ENCODE results near the gene ENDOD1. TPM values are rescaled to one million over a fixed set of nuclear protein-coding genes. Genes with fewer than 3 reads are reported as not detected.

Gene ENDOD1
- total and polyA plus RNA-seq, 2 donors (not counting 1 experiment from before 2014, with no cell fraction given) = 7.0 to 11.7 TPM

DNA sequence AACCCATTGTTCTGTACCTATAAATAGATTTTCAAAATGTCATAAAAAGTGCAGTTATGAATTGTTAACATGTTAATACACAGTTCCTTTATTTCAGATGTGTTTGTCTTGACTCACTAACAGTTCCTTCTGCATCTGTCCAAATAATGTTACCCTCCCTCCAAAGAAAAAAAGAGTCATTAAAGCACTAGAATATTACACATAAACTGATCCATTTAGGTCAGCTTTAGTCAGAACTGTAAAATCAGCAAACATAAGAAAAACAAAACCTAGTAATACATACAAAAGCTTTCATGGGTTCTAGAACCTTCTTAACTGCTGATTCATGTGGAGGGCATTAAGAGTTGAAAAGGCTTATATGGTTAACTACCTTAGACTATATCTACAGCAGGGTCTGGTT lies 76.0 kb downstream of the ENDOD1 start:
- H3K27ac Mint-ChIP-seq = no peak overlapping the region
- intact Hi-C loops (cut with micrococcal nuclease) = loop anchor here (2.0 kb wide), 1 partner anchor 13 kb away; no protein-coding TSS in a partner anchor
- POLR2A ChIA-PET = interaction anchor here (0.6 to 0.7 kb wide), 2 partner anchors 9 to 291 kb away, joined by 4 read pairs; no protein-coding TSS in a partner anchor
- H3K9me3 Mint-ChIP-seq (ENCODE audit: insufficient read depth) = no peaks in the 10 kb centered on the region
- Histone ChIP-seq H3K4me2 (replicated peaks; ENCODE audit: low read depth, low read length, poor library complexity, severe bottlenecking) (no peak overlapping the region), H3K36me3 (replicated peaks in 1 of 2; ENCODE audit: control extremely low read depth in 1 of 2, control insufficient read depth in 1 of 2, extremely low read depth in 1 of 2, insufficient read depth in 2 of 2, low read length in 1 of 2) (peaks cover 2 to 7% of the 10 kb centered on the region in 2 experiments), H3K4me1 (ENCODE audit: control insufficient read depth in 2 of 2, insufficient read depth in 2 of 2, low read length in 2 of 2) (peaks cover 0 to 3% of the 10 kb centered on the region in 2 donors), H3K79me2 (ENCODE audit: control insufficient read depth, insufficient read depth, low read length) (no peaks in the 10 kb centered on the region), H2AFZ (ENCODE audit: insufficient read depth, low read depth, low read length, poor library complexity, severe bottlenecking) (no peak overlapping the region), H4K20me1 (ENCODE audit: control insufficient read depth, insufficient read depth, low read length, poor library complexity, severe bottlenecking) (no peaks in the 10 kb centered on the region), H3K27me3 (replicated peaks in 1 of 4; ENCODE audit: control extremely low read depth in 1 of 4, control insufficient read depth in 3 of 4, insufficient read depth in 4 of 4, low read length in 3 of 4) (no peaks in the 10 kb centered on the region), H3K9me3 (ENCODE audit: control extremely low read depth in 1 of 3, control insufficient read depth in 2 of 3, insufficient read depth in 1 of 3, low read length in 2 of 3) (no peaks in the 10 kb centered on the region), H3K9ac (ENCODE audit: low read length) (no peak overlapping the region), H3K4me3 (ENCODE audit: control extremely low read depth in 1 of 5, extremely low read depth in 1 of 5, insufficient read depth in 1 of 5, low read depth in 2 of 5, low read length in 4 of 5) (no peak overlapping the region), H3K27ac (ENCODE audit: low read length in 2 of 2) (no peak overlapping the region)
- TF ChIP-seq, protein P1, sequence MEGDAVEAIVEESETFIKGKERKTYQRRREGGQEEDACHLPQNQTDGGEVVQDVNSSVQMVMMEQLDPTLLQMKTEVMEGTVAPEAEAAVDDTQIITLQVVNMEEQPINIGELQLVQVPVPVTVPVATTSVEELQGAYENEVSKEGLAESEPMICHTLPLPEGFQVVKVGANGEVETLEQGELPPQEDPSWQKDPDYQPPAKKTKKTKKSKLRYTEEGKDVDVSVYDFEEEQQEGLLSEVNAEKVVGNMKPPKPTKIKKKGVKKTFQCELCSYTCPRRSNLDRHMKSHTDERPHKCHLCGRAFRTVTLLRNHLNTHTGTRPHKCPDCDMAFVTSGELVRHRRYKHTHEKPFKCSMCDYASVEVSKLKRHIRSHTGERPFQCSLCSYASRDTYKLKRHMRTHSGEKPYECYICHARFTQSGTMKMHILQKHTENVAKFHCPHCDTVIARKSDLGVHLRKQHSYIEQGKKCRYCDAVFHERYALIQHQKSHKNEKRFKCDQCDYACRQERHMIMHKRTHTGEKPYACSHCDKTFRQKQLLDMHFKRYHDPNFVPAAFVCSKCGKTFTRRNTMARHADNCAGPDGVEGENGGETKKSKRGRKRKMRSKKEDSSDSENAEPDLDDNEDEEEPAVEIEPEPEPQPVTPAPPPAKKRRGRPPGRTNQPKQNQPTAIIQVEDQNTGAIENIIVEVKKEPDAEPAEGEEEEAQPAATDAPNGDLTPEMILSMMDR (IDR thresholded peaks at IDR 0.05) = no peak
- TF ChIP-seq EZH2 (IDR thresholded peaks at IDR 0.05; ENCODE audit: borderline replicate concordance, insufficient read depth, low read depth, low read length, poor library complexity, severe bottlenecking) = no peak
- no peak for ATAC-seq (ENCODE audit: low read depth)
- no peak overlapping the region for H3K4me3 Mint-ChIP-seq
- no peaks in the 10 kb centered on the region for H3K27me3 Mint-ChIP-seq
- DNase-seq = no peak
- CTCF ChIA-PET = interaction anchor here (0.8 to 1.5 kb wide), 5 partner anchors 8 to 540 kb away, joined by 3 to 13 read pairs (median 3); no protein-coding TSS in a partner anchor
- H3K4me1 Mint-ChIP-seq = peaks cover 30% of the 10 kb centered on the region

DNA sequence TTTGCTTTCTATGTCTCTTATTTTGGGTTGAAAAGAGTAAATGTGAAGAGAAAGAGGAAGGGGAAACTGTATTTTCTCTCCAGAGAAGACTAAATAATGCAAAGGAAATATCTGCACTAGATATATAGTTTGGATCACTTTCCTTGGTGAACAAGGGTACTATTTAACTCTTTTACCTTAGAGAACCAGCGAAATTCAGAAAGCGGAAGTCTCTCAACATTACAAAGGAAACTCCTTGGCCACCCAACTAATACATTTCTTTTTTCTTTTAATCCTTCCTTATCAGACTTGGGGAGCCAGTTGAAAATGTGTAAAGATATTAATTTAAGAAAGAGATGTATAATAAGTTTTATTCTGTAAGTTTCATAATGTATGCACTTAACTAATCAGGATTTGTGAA lies 77.1 kb downstream of the ENDOD1 start:
- Histone ChIP-seq H2AFZ (ENCODE audit: insufficient read depth, low read depth, low read length, poor library complexity, severe bottlenecking) (no peak overlapping the region), H3K9ac (ENCODE audit: low read length) (no peak overlapping the region), H3K79me2 (ENCODE audit: control insufficient read depth, insufficient read depth, low read length) (no peaks in the 10 kb centered on the region), H3K4me1 (ENCODE audit: control insufficient read depth in 2 of 2, insufficient read depth in 2 of 2, low read length in 2 of 2) (peaks cover 0 to 3% of the 10 kb centered on the region in 2 donors), H3K9me3 (ENCODE audit: control extremely low read depth in 1 of 3, control insufficient read depth in 2 of 3, insufficient read depth in 1 of 3, low read length in 2 of 3) (no peaks in the 10 kb centered on the region), H3K4me3 (ENCODE audit: control extremely low read depth in 1 of 5, extremely low read depth in 1 of 5, insufficient read depth in 1 of 5, low read depth in 2 of 5, low read length in 4 of 5) (no peak overlapping the region), H4K20me1 (ENCODE audit: control insufficient read depth, insufficient read depth, low read length, poor library complexity, severe bottlenecking) (no peaks in the 10 kb centered on the region), H3K36me3 (replicated peaks in 1 of 2; ENCODE audit: control extremely low read depth in 1 of 2, control insufficient read depth in 1 of 2, extremely low read depth in 1 of 2, insufficient read depth in 2 of 2, low read length in 1 of 2) (peaks cover 3 to 17% of the 10 kb centered on the region in 2 experiments), H3K27me3 (replicated peaks in 1 of 4; ENCODE audit: control extremely low read depth in 1 of 4, control insufficient read depth in 3 of 4, insufficient read depth in 4 of 4, low read length in 3 of 4) (no peaks in the 10 kb centered on the region), H3K4me2 (replicated peaks; ENCODE audit: low read depth, low read length, poor library complexity, severe bottlenecking) (no peak overlapping the region), H3K27ac (ENCODE audit: low read length in 2 of 2) (peak overlapping the region in 1 of 2 donors; percentile 5)
- no peaks in the 10 kb centered on the region for H3K9me3 Mint-ChIP-seq (ENCODE audit: insufficient read depth)
- POLR2A ChIA-PET = interaction anchor here (0.7 kb wide), 1 partner anchor 13 kb away, joined by 4 read pairs; no protein-coding TSS in a partner anchor
- H3K27me3 Mint-ChIP-seq = no peaks in the 10 kb centered on the region
- peak overlapping the region; percentile 1 for H3K27ac Mint-ChIP-seq
- TF ChIP-seq, protein P1 (IDR thresholded peaks at IDR 0.05) = no peak
- no peak for TF ChIP-seq EZH2 (IDR thresholded peaks at IDR 0.05; ENCODE audit: borderline replicate concordance, insufficient read depth, low read depth, low read length, poor library complexity, severe bottlenecking)
- no peak overlapping the region for H3K4me3 Mint-ChIP-seq
- ATAC-seq (ENCODE audit: low read depth) (no peak), DNase-seq (no peak)
- WGBS (ENCODE audit: insufficient coverage) = no CpG with 5 or more reads among the region's 2 CpGs
- intact Hi-C loops (cut with micrococcal nuclease) = loop anchor here (2.0 kb wide), 1 partner anchor 14 kb away; no protein-coding TSS in a partner anchor
- peaks cover 30% of the 10 kb centered on the region for H3K4me1 Mint-ChIP-seq
- CTCF ChIA-PET = interaction anchor here (0.9 to 1.5 kb wide), 4 partner anchors 10 to 539 kb away, joined by 3 to 13 read pairs (median 4); no protein-coding TSS in a partner anchor

All from B cell (primary cell).